Endodermal cell (in vitro differentiated cells): ENCODE results near the gene IFT122. TPM values are rescaled to one million over a fixed set of nuclear protein-coding genes. Genes with fewer than 3 reads are reported as not detected.

Source experiments
- DNase-seq: peaks from one replicate; pipeline ENCODE4 v3.0.0-alpha.2; 2017
- H3K27ac ChIP-seq: 2 replicates; pipeline ENCODE4 v1.5.1; 2013; ENCODE audit warnings: mild to moderate bottlenecking, low read depth, low read length, moderate library complexity
- H3K27me3 ChIP-seq: 2 replicates; pipeline ENCODE4 v1.6.1; 2013; ENCODE audit warnings: mild to moderate bottlenecking, low read length, moderate library complexity; ENCODE audit not compliant: insufficient read depth, control insufficient read depth, poor library complexity, severe bottlenecking
- H3K36me3 ChIP-seq: 2 replicates; pipeline ENCODE4 v1.7.0; 2013; ENCODE audit warnings: mild to moderate bottlenecking, low read length, moderate library complexity; ENCODE audit not compliant: control insufficient read depth, insufficient read depth
- H3K4me1 ChIP-seq: one replicate; pipeline ENCODE4 v1.7.0; 2013; ENCODE audit warnings: low read length; ENCODE audit not compliant: control insufficient read depth, insufficient read depth
- H3K4me3 ChIP-seq: 2 replicates; pipeline ENCODE4 v1.5.1; 2013; ENCODE audit warnings: mild to moderate bottlenecking, low read length, moderate library complexity
- H3K9ac ChIP-seq: 2 replicates; pipeline ENCODE4 v1.6.1; 2013; ENCODE audit warnings: mild to moderate bottlenecking, low read length, moderate library complexity; ENCODE audit not compliant: poor library complexity, severe bottlenecking; ENCODE audit errors: extremely low read depth
- H3K9me3 ChIP-seq: 2 replicates; pipeline ENCODE4 v1.6.1; 2013; ENCODE audit warnings: mild to moderate bottlenecking, low read length, moderate library complexity; ENCODE audit not compliant: control insufficient read depth
- H3K27ac Mint-ChIP-seq: 2 replicates; pipeline ENCODE4 v1.8.0; 2020; ENCODE audit warnings: mixed read lengths
- H3K27me3 Mint-ChIP-seq: 2 replicates; pipeline ENCODE4 v1.8.0; 2021; ENCODE audit warnings: mild to moderate bottlenecking, mixed read lengths; ENCODE audit not compliant: insufficient read depth
- H3K36me3 Mint-ChIP-seq: 2 replicates; pipeline ENCODE4 v1.8.0; 2020; ENCODE audit warnings: low read depth, mixed read lengths
- H3K4me1 Mint-ChIP-seq: 2 replicates; pipeline ENCODE4 v1.8.0; 2020; ENCODE audit warnings: mixed read lengths
- H3K4me3 Mint-ChIP-seq: 2 replicates; pipeline ENCODE4 v1.8.0; 2020; ENCODE audit warnings: mild to moderate bottlenecking, moderate library complexity, mixed read lengths
- H3K9me3 Mint-ChIP-seq: 2 replicates; pipeline ENCODE4 v1.8.0; 2020; ENCODE audit warnings: mild to moderate bottlenecking, mixed read lengths
- CTCF ChIP-seq: fragments of 200-600 bp; sonication (generic); conservative IDR thresholded peaks from 2 replicates; pipeline ENCODE4 v1.5.0; 2021; ENCODE audit warnings: antibody characterized with exemption, mild to moderate bottlenecking
- WGBS, 2 experiments: methylation state at CpG; one replicate each; pipeline versions ENCODE4 v1.1.5 to v1.1.7; 2013; ENCODE audit warnings: missing lambda C conversion rate in 2 of 2, mixed read lengths in 1 of 2; ENCODE audit not compliant: insufficient coverage in 1 of 2, insufficient read length in 1 of 2; 5-methylcytosine and 5-hydroxymethylcytosine counted together
- total RNA-seq, 2 donors: library from RNA; stranded (reverse); fragmentation: NEBNext Ultra II Directional in 1 of 2; extraction: Animal tissue kit (Norgen Biotek cat#: 25700) in 1 of 2; gene quantifications; 2 replicates in 1 of 2; 3 replicates in 1 of 2; pipeline ENCODE4 v1.2.1, GENCODE V29; 2021

Gene IFT122
- total RNA-seq, 2 donors from 2014 or later: 36.0 to 46.6 TPM

GRCh38 chr3:129536374-129536667, 96.3 kb downstream of the IFT122 start:
- no peak overlapping the region for H3K4me3 Mint-ChIP-seq
- Histone ChIP-seq H3K9me3 (no peaks in the 10 kb centered on the region), H3K4me1 (peaks cover 21% of the 10 kb centered on the region), H3K36me3 (no peaks in the 10 kb centered on the region), H3K4me3 (no peak overlapping the region), H3K27ac (no peak overlapping the region), H3K27me3 (no peaks in the 10 kb centered on the region), H3K9ac (no peak overlapping the region)
- DNase-seq: no peak
- H3K27ac Mint-ChIP-seq: peak overlapping the region; percentile 97
- no peak for TF ChIP-seq CTCF
- H3K4me1 Mint-ChIP-seq: peaks cover 29% of the 10 kb centered on the region
- no peaks in the 10 kb centered on the region for H3K9me3 Mint-ChIP-seq
- WGBS, 2 experiments: 88 to 100% methylated on average over 1 to 2 of the region's 2 CpGs
- H3K36me3 Mint-ChIP-seq: no peaks in the 10 kb centered on the region
- no peaks in the 10 kb centered on the region for H3K27me3 Mint-ChIP-seq

DNA sequence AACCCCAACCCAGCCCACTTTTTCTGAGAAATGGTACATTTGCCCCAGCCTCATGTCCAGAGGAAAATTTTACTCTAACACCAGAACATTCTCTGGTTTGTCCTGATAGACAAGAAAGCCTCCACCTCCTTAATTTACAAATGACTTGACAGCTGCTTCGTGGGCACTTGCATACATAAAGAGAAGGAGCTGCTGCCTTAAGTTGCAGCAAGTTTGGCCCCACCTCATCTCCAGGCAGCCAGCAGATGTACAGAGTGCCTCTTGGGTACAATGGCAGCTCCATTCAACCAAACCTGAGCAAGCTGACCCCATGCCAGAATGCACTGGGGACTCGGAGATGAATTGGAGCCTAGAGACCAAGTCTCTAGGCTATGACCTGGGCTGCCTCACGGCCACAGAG, 96.8 kb downstream of the IFT122 start:
- Histone ChIP-seq H3K36me3 (no peaks in the 10 kb centered on the region), H3K27me3 (no peaks in the 10 kb centered on the region), H3K9me3 (no peaks in the 10 kb centered on the region), H3K4me1 (peaks cover 21% of the 10 kb centered on the region), H3K9ac (no peak overlapping the region), H3K27ac (no peak overlapping the region), H3K4me3 (no peak overlapping the region)
- Mint-ChIP-seq H3K27ac (no peak overlapping the region), H3K4me3 (no peak overlapping the region), H3K27me3 (no peaks in the 10 kb centered on the region), H3K36me3 (no peaks in the 10 kb centered on the region), H3K9me3 (no peaks in the 10 kb centered on the region), H3K4me1 (peaks cover 25% of the 10 kb centered on the region)
- DNase-seq: no peak
- WGBS, 2 experiments: 61 to 87% methylated on average over 3 of the region's 3 CpGs
- no peak for TF ChIP-seq CTCF

DNA sequence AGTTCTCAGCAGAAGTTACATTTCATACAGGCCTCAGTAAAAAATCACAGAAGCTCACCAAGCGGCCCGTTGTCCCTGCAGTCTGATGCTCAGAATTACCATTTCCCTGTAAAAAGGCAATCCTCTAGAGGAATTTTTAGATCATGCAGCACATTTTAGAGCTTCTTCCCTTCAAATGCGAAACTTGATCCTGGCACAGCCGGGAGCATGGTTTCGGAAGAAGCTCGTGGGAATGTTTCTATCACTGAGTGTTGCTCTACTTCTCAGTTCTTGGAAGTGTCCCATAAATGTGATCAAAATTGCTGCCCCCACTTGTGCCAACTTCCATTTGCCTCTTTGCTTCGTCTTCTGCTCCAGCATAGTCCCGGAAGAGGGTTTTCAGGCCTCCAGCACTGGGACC, 99.2 kb downstream of the IFT122 start:
- H3K27ac ChIP-seq: no peak overlapping the region
- DNase-seq: no peak
- H3K36me3 ChIP-seq: no peaks in the 10 kb centered on the region
- H3K4me1 Mint-ChIP-seq: peaks cover 28% of the 10 kb centered on the region
- no peak for TF ChIP-seq CTCF
- H3K27me3 ChIP-seq: no peaks in the 10 kb centered on the region
- H3K9me3 ChIP-seq: no peaks in the 10 kb centered on the region
- H3K27ac Mint-ChIP-seq: peak overlapping the region; percentile 7
- no peak overlapping the region for H3K4me3 Mint-ChIP-seq
- WGBS, 2 experiments: 87 to 89% methylated on average over 7 to 8 of the region's 8 CpGs
- no peaks in the 10 kb centered on the region for H3K36me3 Mint-ChIP-seq
- no peaks in the 10 kb centered on the region for H3K27me3 Mint-ChIP-seq
- no peaks in the 10 kb centered on the region for H3K9me3 Mint-ChIP-seq
- H3K9ac ChIP-seq: no peak overlapping the region
- peaks cover 13% of the 10 kb centered on the region for H3K4me1 ChIP-seq
- no peak overlapping the region for H3K4me3 ChIP-seq
